ENCODE data around the gene SIK2. TPM values are rescaled to one million over a fixed set of nuclear protein-coding genes. Genes with fewer than 3 reads are reported as not detected.

SIK2 gene
- total RNA-seq, 1 experiment from 2014 or later, result 13.0 TPM

GRCh38 chr11:111565114-111565720, 37.0 kb upstream of the SIK2 start:
- Histone ChIP-seq H3K36me3 (ENCODE audit: control insufficient read depth in 1 of 2, insufficient read depth in 2 of 2, low read length in 2 of 2) (no peaks in the 10 kb centered on the region), H2AFZ (ENCODE audit: low read depth, low read length, poor library complexity, severe bottlenecking) (no peak overlapping the region), H3K79me2 (ENCODE audit: insufficient read depth, low read length) (no peaks in the 10 kb centered on the region), H3K9me3 (ENCODE audit: control insufficient read depth in 1 of 2, insufficient read depth in 1 of 2, low read depth in 1 of 2, low read length in 2 of 2) (no peaks in the 10 kb centered on the region), H3K27ac (ENCODE audit: low read depth, low read length) (no peak overlapping the region), H3K4me3 (replicated peaks in 1 of 2; ENCODE audit: low read depth in 1 of 2, low read length in 2 of 2) (no peak overlapping the region), H3K27me3 (ENCODE audit: insufficient read depth, low read length) (no peaks in the 10 kb centered on the region), H3K9me2 (ENCODE audit: insufficient read depth) (no peaks in the 10 kb centered on the region), H3K4me2 (ENCODE audit: low read length) (no peak overlapping the region), H3K4me1 (ENCODE audit: control insufficient read depth in 1 of 2, insufficient read depth in 2 of 2, low read length in 2 of 2) (peaks cover 0 to 7% of the 10 kb centered on the region in 2 experiments; a peak in 1 of 4 replicates), H3K9ac (ENCODE audit: low read length) (no peak overlapping the region), H4K20me1 (ENCODE audit: insufficient read depth) (no peaks in the 10 kb centered on the region)
- intact Hi-C loops (cut with micrococcal nuclease), result loop anchor here (1.0 to 10.0 kb wide), 3 partner anchors 212 to 1720 kb away; no protein-coding TSS in a partner anchor
- DNase-seq (ENCODE audit: low read depth, low spot score) (peak; percentile 63), ATAC-seq (peak; percentile 70)
- ChIA-PET POLR2A (no interaction called here), CTCF (interaction anchor here (1.0 to 1.6 kb wide), 2 partner anchors 211 to 212 kb away, joined by 3 to 7 read pairs; no protein-coding TSS in a partner anchor), RAD21 (ENCODE audit: low non-redundant PET in 1 of 2, low total read pairs in 2 of 2, uncharacterized antibody in 2 of 2, unreplicated experiment in 2 of 2) (no interaction called here)
- BruUV-seq (replicated peaks), result no TSS peak
- peak; percentile 27 for TF ChIP-seq YY1 (IDR thresholded peaks at IDR 0.05; ENCODE audit: extremely low read depth, insufficient replicate concordance, low read depth, low read length)
- TF ChIP-seq CEBPB (IDR thresholded peaks at IDR 0.05; ENCODE audit: low read depth), result peak; percentile 25; the same call in 1 of the 2 replicates
- peak; percentile 91 for TF ChIP-seq RAD21 (IDR thresholded peaks at IDR 0.05; ENCODE audit: low read depth)
- TF ChIP-seq CTCF (IDR thresholded peaks at IDR 0.05 in 2 of 3, conservative IDR thresholded peaks at IDR 0.05 in 1 of 3; ENCODE audit: borderline replicate concordance in 1 of 3, insufficient read depth in 1 of 3, low read depth in 2 of 3, low read length in 2 of 3), result peak; percentile 81 to 87 (median 84)
- no peak for TF ChIP-seq POLR2AphosphoS5 (IDR thresholded peaks at IDR 0.05; ENCODE audit: low read depth, low read length)

GRCh38 chr11:111566324-111566723, 35.9 kb upstream of the SIK2 start:
- H3K4me2 ChIP-seq (ENCODE audit: low read length), result no peak overlapping the region
- no peaks in the 10 kb centered on the region for H3K27me3 ChIP-seq (ENCODE audit: insufficient read depth, low read length)
- H4K20me1 ChIP-seq (ENCODE audit: insufficient read depth), result no peaks in the 10 kb centered on the region
- no peak overlapping the region for H3K9ac ChIP-seq (ENCODE audit: low read length)
- POLR2A ChIA-PET, result no interaction called here
- H2AFZ ChIP-seq (ENCODE audit: low read depth, low read length, poor library complexity, severe bottlenecking), result no peak overlapping the region
- H3K4me3 ChIP-seq (replicated peaks in 1 of 2; ENCODE audit: low read depth in 1 of 2, low read length in 2 of 2), result no peak overlapping the region
- ATAC-seq, result no peak
- no peaks in the 10 kb centered on the region for H3K36me3 ChIP-seq (ENCODE audit: control insufficient read depth in 1 of 2, insufficient read depth in 2 of 2, low read length in 2 of 2)
- no peaks in the 10 kb centered on the region for H3K79me2 ChIP-seq (ENCODE audit: insufficient read depth, low read length)
- H3K27ac ChIP-seq (ENCODE audit: low read depth, low read length), result no peak overlapping the region
- BruUV-seq (replicated peaks), result no TSS peak
- RAD21 ChIA-PET (ENCODE audit: low non-redundant PET in 1 of 2, low total read pairs in 2 of 2, uncharacterized antibody in 2 of 2, unreplicated experiment in 2 of 2), result no interaction called here
- CTCF ChIA-PET, result interaction anchor here (1.0 to 2.8 kb wide), 3 partner anchors 211 to 277 kb away, joined by 4 to 9 read pairs (median 7); no protein-coding TSS in a partner anchor
- intact Hi-C loops (cut with micrococcal nuclease), result loop anchor here (10.0 kb wide), 1 partner anchor 1718 kb away; no protein-coding TSS in a partner anchor
- no peaks in the 10 kb centered on the region for H3K9me3 ChIP-seq (ENCODE audit: control insufficient read depth in 1 of 2, insufficient read depth in 1 of 2, low read depth in 1 of 2, low read length in 2 of 2)
- peaks cover 0 to 7% of the 10 kb centered on the region in 2 experiments; a peak in 1 of 4 replicates for H3K4me1 ChIP-seq (ENCODE audit: control insufficient read depth in 1 of 2, insufficient read depth in 2 of 2, low read length in 2 of 2)
- H3K9me2 ChIP-seq (ENCODE audit: insufficient read depth), result no peaks in the 10 kb centered on the region
- no peak for DNase-seq (ENCODE audit: low read depth, low spot score)
- TF ChIP-seq CTCF (IDR thresholded peaks at IDR 0.05 in 2 of 3, conservative IDR thresholded peaks at IDR 0.05 in 1 of 3; ENCODE audit: borderline replicate concordance in 1 of 3, insufficient read depth in 1 of 3, low read depth in 2 of 3, low read length in 2 of 3) (no peak), ELF1 (IDR thresholded peaks at IDR 0.05; ENCODE audit: borderline replicate concordance, low read depth) (no peak), ZFX (IDR thresholded peaks at IDR 0.05) (no peak), FOSL1 (IDR thresholded peaks at IDR 0.05; ENCODE audit: low read depth) (no peak), EGR1 (IDR thresholded peaks at IDR 0.05; ENCODE audit: low read depth) (no peak), YY1 (IDR thresholded peaks at IDR 0.05; ENCODE audit: extremely low read depth, insufficient replicate concordance, low read depth, low read length) (no peak), TCF7L2 (IDR thresholded peaks at IDR 0.05; ENCODE audit: borderline replicate concordance, extremely low read depth, insufficient read depth, insufficient read length) (no peak), JUND (IDR thresholded peaks at IDR 0.05) (no peak)

Data from HCT116 (cell line).